Activated T-cell treated with anti-CD3 and anti-CD28 coated beads, Interleukin-2, amount 50 U/mL, for 48 hours (primary cell): ENCODE data around the gene PIGT.
"Not testable (repeated sequence)": the region's sequence is repeated elsewhere in the genome, so short reads cannot be mapped to it uniquely, and the experiment has no call there.

Experiments
- DNase-seq, 2 experiments: peaks; one replicate each; pipeline ENCODE4 v3.0.0-alpha.2; 2020

Gene PIGT

GRCh38 chr20:45467172-45467571, 51.2 kb downstream of the PIGT start:
- DNase-seq = no peak

DNA sequence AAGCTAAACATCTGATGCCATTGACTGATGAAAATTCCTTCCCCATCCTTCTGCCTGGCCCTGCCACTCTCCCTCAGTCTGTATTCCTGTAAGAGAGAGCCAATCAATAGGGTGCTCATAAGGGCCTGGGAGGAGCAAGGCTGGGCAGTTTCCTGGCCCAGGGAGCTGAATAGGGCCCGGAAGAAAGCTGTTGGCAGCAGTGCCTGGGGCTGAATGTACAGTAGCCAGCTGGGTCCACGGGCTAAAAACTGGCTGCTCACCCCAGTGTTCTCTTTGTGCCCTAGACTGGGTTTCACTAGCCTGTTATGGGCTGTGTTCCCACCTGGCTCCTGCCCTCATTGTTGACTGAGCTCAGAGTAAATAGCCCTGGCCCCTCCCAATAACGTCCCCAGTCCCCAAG, 51.9 kb downstream of the PIGT start:
- DNase-seq = no peak

DNA sequence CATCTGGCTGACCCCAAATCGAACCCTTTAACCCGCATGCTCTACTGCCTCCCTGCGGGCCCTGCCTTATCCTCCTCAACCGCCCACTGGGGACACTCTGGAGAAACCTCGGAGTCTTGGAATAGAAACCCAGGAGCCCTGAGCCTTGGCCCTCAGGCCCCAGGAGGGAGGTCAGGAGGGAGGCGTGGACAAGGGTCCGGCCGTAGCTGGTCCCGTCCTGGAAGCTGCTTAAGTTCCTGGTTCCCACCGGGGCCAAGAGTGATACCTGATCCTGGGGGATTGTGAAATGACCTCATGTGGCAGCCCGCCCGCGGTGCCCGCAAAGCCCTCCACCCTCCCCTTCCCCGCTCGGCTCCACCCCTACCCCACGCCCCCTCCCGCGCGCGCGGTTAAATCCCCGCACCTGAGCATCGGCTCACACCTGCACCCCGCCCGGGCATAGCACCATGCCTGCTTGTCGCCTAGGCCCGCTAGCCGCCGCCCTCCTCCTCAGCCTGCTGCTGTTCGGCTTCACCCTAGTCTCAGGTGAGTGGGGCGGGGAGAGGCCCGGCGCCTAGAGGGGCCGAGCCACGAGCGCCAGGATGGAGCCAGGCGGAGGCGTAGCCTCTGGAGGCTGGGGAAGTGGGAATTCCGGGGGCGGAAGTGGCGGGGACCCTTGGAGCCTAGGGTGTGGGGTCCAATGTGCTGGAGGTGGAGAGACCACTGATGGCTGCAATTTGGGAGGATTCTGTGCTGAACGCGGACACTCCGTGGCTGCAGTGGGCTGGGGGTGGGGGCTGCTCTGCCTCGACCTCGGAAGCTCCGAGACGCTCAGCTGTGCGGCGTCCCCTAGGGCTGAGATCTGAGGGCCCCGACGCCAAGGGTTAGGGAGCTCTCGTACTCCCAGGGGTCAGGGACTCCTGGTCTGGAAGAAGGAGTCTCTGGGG, 53.7 kb downstream of the PIGT start, which contains the start of gene WFDC2:
Gene WFDC2 (plus strand): TSS at position 418 of the 926 bp plus-strand sequence. CDS start 29 bp downstream, at position 447.
- no peak for DNase-seq

- DNase-seq = peak; percentile 49
These were observed 54.5 kb downstream of the PIGT start for GRCh38 chr20:45470262-45470931.

GRCh38 chr20:45470937-45471336, 55.0 kb downstream of the PIGT start:
- no peak for DNase-seq

GRCh38 chr20:45472286-45472685, 56.3 kb downstream of the PIGT start:
- DNase-seq = not testable (repeated sequence)
